K562 (cell line): ENCODE results near the gene EEF2K. TPM values are rescaled to one million over a fixed set of nuclear protein-coding genes. Genes with fewer than 3 reads are reported as not detected.

ENCODE experiments used
- E2F4 ChIP-seq: sonication (generic); formaldehyde crosslinking; IDR thresholded peaks from 2 replicates; pipeline ENCODE4 v1.8.0; 2022; ENCODE audit warnings: mild to moderate bottlenecking, low read depth, missing genetic modification reagents
- ESRRA ChIP-seq: fragments of 450-650 bp; IDR thresholded peaks from 2 replicates; pipeline ENCODE4 v1.6.1; 2014; ENCODE audit warnings: low read depth, mild to moderate bottlenecking, moderate library complexity, borderline replicate concordance
- KAT8 ChIP-seq: fragments of 450-650 bp; IDR thresholded peaks from 2 replicates; pipeline ENCODE4 v1.6.1; 2016; ENCODE audit warnings: low read depth, mild to moderate bottlenecking
- KDM1A ChIP-seq, 2 experiments: fragments of 450-650 bp; IDR thresholded peaks; 2 replicates each; pipeline ENCODE4 v1.6.1; 2016; ENCODE audit warnings: mild to moderate bottlenecking in 2 of 2
- LARP7 ChIP-seq: fragments of 450-650 bp; IDR thresholded peaks from 2 replicates; pipeline ENCODE4 v1.6.1; 2016
- POLR2G ChIP-seq: fragments of 200-400 bp; formaldehyde crosslinking; IDR thresholded peaks from 2 replicates; pipeline ENCODE4 v1.6.1; 2017; ENCODE audit warnings: low read depth, mild to moderate bottlenecking, antibody characterized with exemption, low read length, moderate library complexity
- RBFOX2 ChIP-seq: fragments of 200-400 bp; formaldehyde crosslinking; IDR thresholded peaks from 2 replicates; pipeline ENCODE4 v1.6.1; 2017; ENCODE audit warnings: low read depth, mild to moderate bottlenecking, low read length, moderate library complexity
- SIN3B ChIP-seq: fragments of 450-650 bp; IDR thresholded peaks from 2 replicates; pipeline ENCODE4 v1.6.1; 2017; ENCODE audit warnings: low read depth, mild to moderate bottlenecking, moderate library complexity
- SRSF3 ChIP-seq: fragments of 200-400 bp; formaldehyde crosslinking; IDR thresholded peaks from 2 replicates; pipeline ENCODE4 v1.6.1; 2016; ENCODE audit warnings: mild to moderate bottlenecking, low read length, moderate library complexity; ENCODE audit not compliant: insufficient read depth
- TRIM24 ChIP-seq, 2 experiments: fragments of 450-650 bp; IDR thresholded peaks; 2 replicates each; pipeline ENCODE4 v1.6.1; 2016
- ZBTB40 ChIP-seq, 2 experiments: fragments of 450-650 bp in 1 of 2; sonication (generic) in 1 of 2; formaldehyde crosslinking in 1 of 2; IDR thresholded peaks; 2 replicates each; pipeline versions ENCODE4 v1.7.1 to v1.9.0; 2016 to 2022; ENCODE audit warnings: inconsistent platforms in 1 of 2, mild to moderate bottlenecking in 1 of 2, missing genetic modification reagents in 1 of 2
- polyA plus RNA-seq, 8 experiments: library from polyadenylated mRNA; depleted of rRNA in 4 of 8; stranded (reverse) in 5 of 8; unstranded in 3 of 8; fragments of >200 nt; fragmentation: Nextera tagmentation in 2 of 8; fragmentation: Illumina TruSeq in 1 of 8; extraction: Ambion mirVana in 2 of 8; extraction: Trizol in 1 of 8; gene quantifications; 2 replicates each; pipeline versions ENCODE4 v1.2.1 to v1.2.3, GENCODE V29; 2011 to 2014; ENCODE audit warnings: inconsistent platforms in 1 of 8, missing spikeins in 1 of 8
- total RNA-seq, 7 experiments: library from RNA; depleted of rRNA in 6 of 7; stranded (reverse); fragments of >200 nt in 6 of 7; fragmentation: Illumina TruSeq in 2 of 7; extraction: Trizol in 2 of 7; gene quantifications; 2 replicates each; pipeline versions ENCODE4 v1.2.1 to v1.2.3, GENCODE V29; 2011 to 2021; ENCODE audit warnings: low replicate concordance in 1 of 7

EEF2K gene
- total and polyA plus RNA-seq, 9 of the 15 experiments (the other 6 are each of a cell fraction or from before 2014, with no cell fraction given), result 3.0 to 35.2 (median 12.2) TPM

GRCh38 chr16:22314661-22315626 lies 108.9 kb downstream of the EEF2K start (continued):
- no peak for TF ChIP-seq KAT8
- TF ChIP-seq ESRRA, result no peak
- no peak for TF ChIP-seq LARP7
- no peak for TF ChIP-seq KDM1A (IDR thresholded peaks at IDR 0.05)
- TF ChIP-seq POLR2G, result peak; percentile 36; the same call in 1 of the 2 replicates
- TF ChIP-seq TRIM24 (IDR thresholded peaks at IDR 0.05), result no peak
- no peak for TF ChIP-seq ZBTB40 (IDR thresholded peaks at IDR 0.05)
- TF ChIP-seq ZBTB40 (CRISPR knock-in tag; IDR thresholded peaks at IDR 0.05), result no peak
- TF ChIP-seq RBFOX2, result peak; percentile 43; the same call in 1 of the 2 replicates
- TF ChIP-seq E2F4, result no peak
- TF ChIP-seq SIN3B, result no peak
- TF ChIP-seq SRSF3, result no peak
